HG03460 (cell line): ENCODE results near the gene SERPINA4.

Source experiments
- ATAC-seq: cut with Tn5 transposase; IDR thresholded peaks from one replicate; pipeline ENCODE4 v1.9.1; 2021; ENCODE audit not compliant: unreplicated experiment

The SERPINA4 gene

GRCh38 chr14:94560751-94561655 is at the start of gene SERPINA4:
Gene SERPINA4 (plus strand): TSS chr14:94561442. CDS start chr14:94563483, 2,041 bp downstream.
- ATAC-seq, result no peak

GRCh38 chr14:94514351-94514750 is 46.9 kb upstream of the SERPINA4 start:
- no peak for ATAC-seq

DNA sequence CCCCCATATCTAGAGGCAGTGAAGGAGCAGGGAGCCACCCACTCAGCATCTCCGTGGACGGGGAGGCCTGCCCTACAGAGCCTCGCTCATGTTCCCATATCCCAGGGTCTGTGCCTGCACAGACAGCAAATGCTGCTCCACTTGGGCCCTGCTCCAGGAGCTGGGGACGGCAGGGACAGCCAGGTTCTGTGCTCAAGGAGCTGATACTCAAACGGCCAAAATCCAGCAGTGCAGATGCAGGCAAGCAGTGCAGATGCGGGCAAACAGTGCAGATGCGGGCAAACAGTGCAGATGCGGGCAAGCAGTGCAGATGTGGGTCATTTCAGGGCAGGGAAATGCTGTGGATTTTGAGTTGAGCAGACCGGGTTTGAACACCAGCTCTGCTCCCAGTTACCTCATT is 45.8 kb upstream of the SERPINA4 start:
- no peak for ATAC-seq

GRCh38 chr14:94515856-94516255 is 45.4 kb upstream of the SERPINA4 start:
- no peak for ATAC-seq

DNA sequence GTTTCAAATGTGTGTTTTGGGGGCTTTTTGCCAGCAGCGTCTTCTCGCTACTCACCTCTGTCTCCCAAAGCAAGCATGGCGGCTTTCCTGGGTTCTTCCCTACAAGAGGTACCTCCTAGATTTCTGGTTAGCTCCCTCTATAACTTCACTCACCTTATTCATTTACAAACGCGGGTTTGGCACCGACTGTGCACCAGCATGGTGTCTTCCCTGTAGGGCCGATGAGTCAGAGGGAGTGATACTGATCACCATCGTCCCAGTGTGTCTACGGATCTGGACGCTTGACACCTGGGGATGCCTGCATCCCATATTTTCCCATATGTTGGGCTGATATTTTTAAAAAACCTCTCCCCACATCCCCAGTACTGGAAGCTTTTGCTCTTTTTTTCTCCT is 44.0 kb upstream of the SERPINA4 start:
- no peak for ATAC-seq

GRCh38 chr14:94517641-94518257 is 43.5 kb upstream of the SERPINA4 start:
- no peak for ATAC-seq

GRCh38 chr14:94521375-94522114 is 39.7 kb upstream of the SERPINA4 start:
- no peak for ATAC-seq

DNA sequence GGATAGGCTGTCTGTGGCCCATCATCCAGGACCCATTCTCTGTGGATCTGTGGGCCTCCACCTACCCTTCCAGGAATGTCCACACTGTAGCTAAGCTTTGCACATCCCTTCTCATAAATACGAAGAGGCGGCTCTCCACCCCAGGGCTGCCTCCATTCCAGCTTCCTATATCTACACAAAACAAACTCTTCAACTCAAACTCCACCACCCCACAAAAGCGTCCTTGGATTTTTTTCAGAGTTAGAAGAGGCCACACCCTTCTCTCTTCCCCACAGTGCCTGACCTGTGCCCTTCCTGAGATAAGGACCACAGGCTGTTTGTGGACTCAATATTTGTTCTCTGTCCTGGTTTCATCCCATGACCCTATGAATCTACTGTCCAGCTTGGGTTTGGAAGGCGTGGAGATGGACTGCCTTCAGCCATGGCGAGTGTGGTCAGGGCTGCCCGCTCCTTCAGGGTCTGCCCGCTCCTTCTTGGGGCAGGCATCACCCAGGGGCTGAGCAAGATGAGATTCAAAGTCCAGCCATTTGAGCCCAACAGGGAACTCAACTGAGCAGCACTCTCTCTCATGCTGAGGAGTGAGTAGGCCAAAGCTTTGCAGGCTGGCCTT is 39.0 kb upstream of the SERPINA4 start:
- ATAC-seq, result no peak

DNA sequence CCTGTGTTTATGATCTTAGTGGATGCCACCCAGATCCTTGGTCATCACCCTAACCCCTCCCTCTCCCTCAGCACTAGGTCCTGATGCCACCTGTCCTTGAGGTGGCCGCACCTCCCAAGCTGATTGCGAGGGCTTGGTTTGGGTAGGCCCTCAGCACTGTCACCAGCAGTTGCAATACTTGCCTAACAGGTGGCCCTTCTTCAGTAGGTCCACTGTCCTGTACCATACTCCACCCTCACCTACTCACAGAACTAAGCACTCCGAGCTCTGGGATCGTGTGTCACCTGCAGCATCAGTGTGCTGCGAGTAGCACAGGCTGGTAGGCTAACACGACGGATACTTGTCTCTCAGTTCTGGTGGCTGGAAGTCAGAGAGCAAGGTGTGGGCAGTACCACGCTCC is 38.0 kb upstream of the SERPINA4 start:
- no peak for ATAC-seq

DNA sequence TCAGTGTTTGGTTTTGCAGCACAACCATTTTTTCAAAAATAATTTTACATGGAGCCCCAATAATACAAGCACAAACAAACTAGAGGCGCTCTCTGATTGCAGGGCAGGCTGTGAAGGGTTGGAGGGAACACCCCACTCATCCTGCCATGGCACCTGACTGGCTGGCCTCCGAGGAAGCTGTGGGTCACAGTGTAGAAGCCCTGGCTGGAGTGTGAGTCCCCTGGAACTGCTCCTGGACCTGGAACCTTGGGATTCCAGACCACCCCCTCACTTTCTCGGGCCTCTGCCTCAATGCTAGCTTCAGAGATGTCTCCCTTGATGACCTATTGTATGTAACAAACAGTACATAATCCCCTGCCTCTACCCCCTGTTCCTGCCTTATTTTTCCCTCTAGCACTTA is 37.1 kb upstream of the SERPINA4 start:
- no peak for ATAC-seq

GRCh38 chr14:94531187-94531586 is 30.1 kb upstream of the SERPINA4 start:
- no peak for ATAC-seq

GRCh38 chr14:94532447-94532846 is 28.8 kb upstream of the SERPINA4 start:
- no peak for ATAC-seq

DNA sequence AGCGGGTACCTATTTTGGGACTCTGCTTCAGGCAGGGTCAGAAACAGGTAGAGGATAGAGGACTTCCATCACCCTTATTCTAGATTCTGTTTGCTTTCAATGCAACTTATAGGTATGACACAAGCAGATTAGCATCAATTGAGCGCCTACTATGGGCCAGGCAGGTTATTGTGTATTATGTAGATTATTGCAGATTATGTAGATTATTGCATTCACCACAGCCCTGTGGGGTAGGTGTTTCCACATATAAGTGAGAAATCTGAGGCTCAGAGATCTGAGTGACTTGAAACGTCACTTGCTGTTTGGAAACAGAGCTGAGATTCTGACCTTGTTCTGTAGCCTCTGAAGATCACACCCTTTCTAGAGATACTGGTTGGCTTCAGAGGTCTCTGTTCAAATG is 25.7 kb upstream of the SERPINA4 start:
- no peak for ATAC-seq

GRCh38 chr14:94536836-94537235 is 24.4 kb upstream of the SERPINA4 start:
- no peak for ATAC-seq

DNA sequence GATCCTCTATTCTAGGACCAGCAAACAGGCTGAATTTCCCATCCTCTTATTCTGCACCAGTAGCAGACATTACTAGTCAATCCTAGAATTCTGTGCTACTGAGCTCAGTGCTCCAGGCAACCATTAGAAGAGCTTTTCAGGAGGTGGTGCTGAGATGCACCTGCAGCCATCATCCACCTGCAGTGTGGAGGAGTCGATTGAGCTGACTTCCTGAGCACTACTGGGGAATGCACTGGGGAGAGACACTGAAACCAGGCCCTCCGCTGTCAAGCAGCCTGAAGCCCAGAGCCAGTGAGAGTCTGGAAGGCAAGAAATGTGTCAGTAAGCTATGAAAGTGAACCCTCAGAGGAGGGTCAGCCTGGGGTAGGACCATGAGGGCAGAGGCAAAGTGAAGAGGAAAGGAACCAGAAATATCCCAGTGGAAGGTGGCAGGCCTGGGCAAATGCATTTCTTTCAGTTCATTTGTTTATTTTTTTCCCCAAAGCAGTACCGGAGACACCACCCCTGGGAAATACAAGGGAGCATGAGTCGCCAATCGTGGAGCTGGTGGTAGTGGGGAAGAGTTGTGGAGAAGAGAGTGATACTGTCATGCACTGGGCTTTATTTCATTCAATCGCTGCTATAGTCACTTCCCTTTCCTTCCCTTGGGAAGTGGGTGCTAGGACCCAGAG is 23.0 kb upstream of the SERPINA4 start:
- ATAC-seq, result no peak

GRCh38 chr14:94539181-94539580 is 22.1 kb upstream of the SERPINA4 start:
- no peak for ATAC-seq

GRCh38 chr14:94540031-94540794 is 21.0 kb upstream of the SERPINA4 start:
- ATAC-seq, result no peak

- no peak for ATAC-seq
Measured at GRCh38 chr14:94541234-94541975, 19.8 kb upstream of the SERPINA4 start.

GRCh38 chr14:94542111-94542810 is 19.0 kb upstream of the SERPINA4 start:
- ATAC-seq, result no peak
